ENCODE results near the gene KCNK1. TPM values are rescaled to one million over a fixed set of nuclear protein-coding genes. Genes with fewer than 3 reads are reported as not detected.

KCNK1 gene
- total RNA-seq, 3 donors from 2014 or later = 0.96 to 9.1 (median 5.2) TPM

- no peak for DNase-seq (ENCODE audit: low spot score in 2 of 2)
- Histone ChIP-seq H3K4me3 (no peak overlapping the region), H3K4me1 (no peaks in the 10 kb centered on the region), H3K9me3 (no peaks in the 10 kb centered on the region), H3K27me3 (no peaks in the 10 kb centered on the region), H3K36me3 (no peaks in the 10 kb centered on the region), H3K27ac (no peak overlapping the region)
- no peak for TF ChIP-seq CTCF (IDR thresholded peaks at IDR 0.05)
- TF ChIP-seq POLR2AphosphoS5 (IDR thresholded peaks at IDR 0.05) = no peak
- TF ChIP-seq POLR2A (IDR thresholded peaks at IDR 0.05) = no peak
- intact Hi-C loops (cut with DNase I; ENCODE audit: low total_unique reads) = no loop called here
These were observed 59.5 kb downstream of the KCNK1 start for GRCh38 chr1:233673261-233673946.

GRCh38 chr1:233673947-233674431, 60.1 kb downstream of the KCNK1 start:
- Histone ChIP-seq H3K36me3 (no peaks in the 10 kb centered on the region), H3K9me3 (no peaks in the 10 kb centered on the region), H3K4me1 (no peaks in the 10 kb centered on the region), H3K27ac (no peak overlapping the region), H3K4me3 (no peak overlapping the region), H3K27me3 (no peaks in the 10 kb centered on the region)
- DNase-seq (ENCODE audit: low spot score in 2 of 2) = no peak
- TF ChIP-seq POLR2A (IDR thresholded peaks at IDR 0.05) = no peak
- no peak for TF ChIP-seq POLR2AphosphoS5 (IDR thresholded peaks at IDR 0.05)
- no peak for TF ChIP-seq CTCF (IDR thresholded peaks at IDR 0.05)
- intact Hi-C loops (cut with DNase I; ENCODE audit: low total_unique reads) = no loop called here

- Histone ChIP-seq H3K4me3 (no peak overlapping the region), H3K36me3 (no peaks in the 10 kb centered on the region), H3K27me3 (no peaks in the 10 kb centered on the region), H3K4me1 (no peaks in the 10 kb centered on the region), H3K9me3 (no peaks in the 10 kb centered on the region), H3K27ac (no peak overlapping the region)
- DNase-seq (ENCODE audit: low spot score in 2 of 2) = no peak
- intact Hi-C loops (cut with DNase I; ENCODE audit: low total_unique reads) = no loop called here
- TF ChIP-seq POLR2AphosphoS5 (IDR thresholded peaks at IDR 0.05) (no peak), POLR2A (IDR thresholded peaks at IDR 0.05) (no peak), CTCF (IDR thresholded peaks at IDR 0.05) (no peak)
These were observed 61.5 kb downstream of the KCNK1 start for GRCh38 chr1:233675446-233675845.

GRCh38 chr1:233675893-233676292, 62.0 kb downstream of the KCNK1 start:
- intact Hi-C loops (cut with DNase I; ENCODE audit: low total_unique reads) = no loop called here
- Histone ChIP-seq H3K9me3 (no peaks in the 10 kb centered on the region), H3K27ac (no peak overlapping the region), H3K36me3 (no peaks in the 10 kb centered on the region), H3K4me1 (no peaks in the 10 kb centered on the region), H3K4me3 (no peak overlapping the region), H3K27me3 (no peaks in the 10 kb centered on the region)
- DNase-seq (ENCODE audit: low spot score in 2 of 2) = no peak
- TF ChIP-seq POLR2A (IDR thresholded peaks at IDR 0.05) = no peak
- no peak for TF ChIP-seq CTCF (IDR thresholded peaks at IDR 0.05)
- no peak for TF ChIP-seq POLR2AphosphoS5 (IDR thresholded peaks at IDR 0.05)

- Histone ChIP-seq H3K9me3 (no peaks in the 10 kb centered on the region), H3K4me1 (no peaks in the 10 kb centered on the region), H3K27ac (no peak overlapping the region), H3K27me3 (no peaks in the 10 kb centered on the region), H3K36me3 (no peaks in the 10 kb centered on the region), H3K4me3 (no peak overlapping the region)
- no peak for DNase-seq (ENCODE audit: low spot score in 2 of 2)
- intact Hi-C loops (cut with DNase I; ENCODE audit: low total_unique reads) = no loop called here
- TF ChIP-seq CTCF (IDR thresholded peaks at IDR 0.05) = no peak
- TF ChIP-seq POLR2A (IDR thresholded peaks at IDR 0.05) = no peak
- TF ChIP-seq POLR2AphosphoS5 (IDR thresholded peaks at IDR 0.05) = no peak
These were observed 63.9 kb downstream of the KCNK1 start for GRCh38 chr1:233677690-233678354.
